Activated T-helper 1 cell treated with anti-CD3 and anti-CD28 coated beads, Interleukin-12 subunit alpha, Interleukin-12 subunit beta, Interleukin-2, Interleukin-4 antibody, amounts not matched to agents 30 ng/mL and 10 ng/mL and 1 ng/mL, durations not matched to agents 14 hours and 24 hours and 36 hours (primary cell): Measurements from ENCODE around the gene GNB3. TPM values are rescaled to one million over a fixed set of nuclear protein-coding genes. Genes with fewer than 3 reads are reported as not detected.
A peak's percentile ranks its signal among the peaks of the same experiment; 100 is the strongest.

Source experiments
- DNase-seq: peaks from one replicate; pipeline ENCODE4 v3.0.0; 2021; ENCODE audit warnings: low spot score
- H3K27ac Mint-ChIP-seq: one replicate; pipeline ENCODE4 v1.8.0; 2021; ENCODE audit warnings: mild to moderate bottlenecking, mixed read lengths
- H3K27me3 Mint-ChIP-seq: one replicate; pipeline ENCODE4 v1.8.0; 2022; ENCODE audit warnings: mild to moderate bottlenecking, moderate library complexity, mixed read lengths; ENCODE audit not compliant: insufficient read depth
- H3K36me3 Mint-ChIP-seq: one replicate; pipeline ENCODE4 v1.8.0; 2021; ENCODE audit warnings: low read depth, mixed read lengths
- H3K4me1 Mint-ChIP-seq: one replicate; pipeline ENCODE4 v1.8.0; 2021; ENCODE audit warnings: low read depth, mixed read lengths
- H3K4me3 Mint-ChIP-seq: one replicate; pipeline ENCODE4 v1.8.0; 2021; ENCODE audit warnings: mild to moderate bottlenecking, moderate library complexity, mixed read lengths
- H3K9me3 Mint-ChIP-seq: one replicate; pipeline ENCODE4 v1.8.0; 2021; ENCODE audit warnings: mixed read lengths
- intact Hi-C: fragments of 100-400 bp; cut with micrococcal nuclease; formaldehyde crosslinking; loops from one replicate; pipeline ENCODE4 v1.15.1; 2024
- total RNA-seq: library from RNA; stranded (reverse); gene quantifications from 2 replicates; pipeline ENCODE4 v1.2.3, GENCODE V29; 2022

Gene GNB3
- total RNA-seq, 1 donor from 2014 or later = 1.7 TPM

DNA sequence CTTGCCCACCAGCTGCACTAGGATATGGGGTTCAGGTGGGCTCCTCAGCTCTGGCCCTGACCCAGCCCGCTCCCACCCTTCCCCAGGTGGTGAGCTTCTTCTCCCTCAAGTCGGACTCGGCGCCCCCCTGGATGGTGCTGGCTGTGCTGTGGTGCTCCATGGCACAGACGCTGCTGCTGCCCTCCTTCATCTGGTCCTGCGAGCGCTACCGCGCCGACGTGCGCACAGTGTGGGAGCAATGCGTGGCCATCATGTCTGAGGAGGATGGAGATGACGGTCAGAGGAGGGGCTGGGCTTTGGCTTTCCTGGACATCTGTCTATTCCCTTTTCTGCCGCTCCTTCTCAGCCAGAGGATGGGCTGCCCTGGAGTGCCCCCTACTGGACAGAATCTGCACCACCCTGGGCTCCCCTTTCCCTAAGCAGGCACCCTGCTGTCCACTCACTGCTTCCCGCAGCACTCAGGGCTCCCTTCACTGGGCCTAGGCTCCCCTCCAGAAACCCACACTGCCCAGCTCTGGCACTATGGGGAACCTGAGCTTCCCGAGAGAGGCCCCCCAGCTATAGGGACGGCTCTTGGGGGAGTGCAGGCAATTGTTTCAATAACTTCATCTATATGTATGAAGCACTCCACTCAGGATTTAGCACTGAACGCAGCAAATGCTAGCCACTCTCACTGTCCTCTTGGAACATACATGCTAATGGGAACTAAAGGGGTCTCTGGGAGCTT lies 15.2 kb upstream of the GNB3 start:
- Mint-ChIP-seq H3K4me3 (peak overlapping the region; percentile 40), H3K4me1 (peaks cover 46% of the 10 kb centered on the region), H3K36me3 (peaks cover 5% of the 10 kb centered on the region), H3K27ac (peak overlapping the region; percentile 59), H3K27me3 (peaks cover 46% of the 10 kb centered on the region), H3K9me3 (no peaks in the 10 kb centered on the region)
- peak; percentile 72 for DNase-seq
- intact Hi-C loops = loop anchor here (1.0 to 5.0 kb wide), 7 partner anchors 26 to 208 kb away; partner anchors contain the start of genes CDCA3, LAG3, MLF2 and ZNF384

DNA sequence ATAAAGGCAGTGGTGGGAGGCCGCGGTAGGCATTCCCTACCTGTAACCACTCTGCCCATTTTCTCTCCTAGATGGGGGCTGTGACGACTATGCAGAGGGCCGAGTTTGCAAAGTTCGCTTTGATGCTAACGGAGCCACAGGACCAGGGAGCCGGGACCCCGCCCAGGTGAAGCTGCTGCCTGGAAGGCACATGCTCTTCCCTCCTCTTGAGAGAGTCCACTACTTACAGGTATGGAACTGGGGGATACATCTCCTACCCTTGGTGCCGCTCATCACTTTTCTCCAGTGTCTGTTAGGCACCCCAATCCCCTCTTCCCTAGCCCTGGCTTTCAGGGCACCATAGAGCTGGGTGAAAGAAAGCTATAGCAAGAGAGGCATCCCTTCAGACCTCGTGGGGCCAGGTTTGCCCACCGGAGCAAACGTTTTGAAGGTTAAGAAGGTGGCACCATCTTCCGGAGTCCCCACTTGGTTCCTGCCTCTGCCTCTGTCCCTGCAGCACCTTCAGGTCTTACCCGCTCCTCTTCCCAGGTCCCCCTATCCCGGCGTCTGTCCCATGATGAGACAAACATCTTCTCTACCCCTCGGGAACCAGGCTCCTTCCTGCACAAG lies 14.5 kb upstream of the GNB3 start:
- peak overlapping the region; percentile 15 for H3K4me3 Mint-ChIP-seq
- peaks cover 49% of the 10 kb centered on the region for H3K27me3 Mint-ChIP-seq
- no peak overlapping the region for H3K27ac Mint-ChIP-seq
- peaks cover 39% of the 10 kb centered on the region for H3K4me1 Mint-ChIP-seq
- intact Hi-C loops = loop anchor here (5.0 kb wide), 1 partner anchor 54 kb away; the partner anchor contains the start of gene LAG3
- DNase-seq = no peak
- peaks cover 1% of the 10 kb centered on the region for H3K36me3 Mint-ChIP-seq
- H3K9me3 Mint-ChIP-seq = no peaks in the 10 kb centered on the region

DNA sequence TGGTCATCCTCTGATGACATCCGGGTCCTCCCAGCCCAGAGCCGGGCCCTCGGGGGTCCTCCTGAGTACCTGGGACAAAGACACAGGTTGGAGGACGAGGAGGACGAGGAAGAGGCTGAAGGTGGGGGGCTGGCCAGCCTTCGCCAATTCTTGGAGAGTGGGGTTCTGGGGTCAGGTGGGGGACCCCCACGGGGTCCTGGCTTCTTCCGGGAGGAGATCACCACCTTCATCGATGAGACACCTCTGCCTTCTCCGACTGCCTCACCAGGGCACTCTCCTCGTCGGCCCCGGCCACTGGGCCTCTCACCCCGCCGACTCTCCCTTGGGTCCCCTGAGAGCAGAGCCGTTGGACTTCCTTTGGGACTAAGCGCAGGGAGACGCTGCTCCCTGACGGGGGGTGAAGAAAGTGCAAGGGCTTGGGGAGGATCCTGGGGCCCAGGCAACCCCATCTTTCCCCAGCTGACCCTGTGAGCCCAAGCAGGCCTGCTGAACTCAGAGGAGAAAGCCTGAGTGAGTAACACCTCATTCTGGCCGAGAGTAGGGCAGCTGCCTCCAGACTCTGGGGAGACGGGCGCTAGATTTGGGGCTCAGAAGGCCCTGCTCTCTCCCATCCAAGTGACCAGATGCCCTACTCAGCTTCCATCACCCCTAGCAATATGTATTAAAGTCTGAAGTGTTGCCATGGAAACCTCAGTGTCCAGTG lies 13.8 kb upstream of the GNB3 start:
- Mint-ChIP-seq H3K27me3 (peaks cover 52% of the 10 kb centered on the region), H3K9me3 (no peaks in the 10 kb centered on the region), H3K36me3 (no peaks in the 10 kb centered on the region), H3K4me3 (peak overlapping the region; percentile 61), H3K27ac (peak overlapping the region; percentile 14), H3K4me1 (peaks cover 37% of the 10 kb centered on the region)
- intact Hi-C loops = loop anchor here (5.0 kb wide), 1 partner anchor 55 kb away; the partner anchor contains the start of gene LAG3
- no peak for DNase-seq

DNA sequence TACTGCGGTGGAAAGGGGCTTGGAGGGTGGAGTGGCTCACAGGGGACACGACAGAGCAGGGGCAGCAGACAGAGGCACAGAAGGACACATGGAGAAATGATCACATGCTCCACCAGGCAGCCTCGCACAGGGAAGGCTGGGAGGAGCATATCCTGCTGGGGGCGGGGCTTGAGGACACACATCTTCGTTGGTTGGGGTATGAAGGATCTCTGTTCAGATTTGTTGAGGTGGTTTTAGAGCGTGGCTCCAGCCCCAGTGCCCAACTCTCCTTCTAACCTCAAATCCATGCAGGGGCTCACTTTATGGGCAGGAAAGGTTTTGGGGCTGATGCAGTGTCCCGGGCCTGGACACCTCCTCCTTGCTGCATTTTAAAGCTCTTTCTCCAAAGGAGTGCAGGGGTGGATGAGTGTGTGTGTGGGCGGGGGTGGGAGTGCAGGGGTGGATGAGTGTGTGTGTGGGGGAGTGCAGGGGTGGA lies 13.3 kb upstream of the GNB3 start:
- Mint-ChIP-seq H3K4me1 (peaks cover 37% of the 10 kb centered on the region), H3K27ac (peak overlapping the region; percentile 14), H3K9me3 (no peaks in the 10 kb centered on the region), H3K4me3 (peak overlapping the region; percentile 61), H3K27me3 (peaks cover 51% of the 10 kb centered on the region), H3K36me3 (no peaks in the 10 kb centered on the region)
- intact Hi-C loops = loop anchor here (5.0 kb wide), 1 partner anchor 55 kb away; the partner anchor contains the start of gene LAG3
- DNase-seq = no peak

DNA sequence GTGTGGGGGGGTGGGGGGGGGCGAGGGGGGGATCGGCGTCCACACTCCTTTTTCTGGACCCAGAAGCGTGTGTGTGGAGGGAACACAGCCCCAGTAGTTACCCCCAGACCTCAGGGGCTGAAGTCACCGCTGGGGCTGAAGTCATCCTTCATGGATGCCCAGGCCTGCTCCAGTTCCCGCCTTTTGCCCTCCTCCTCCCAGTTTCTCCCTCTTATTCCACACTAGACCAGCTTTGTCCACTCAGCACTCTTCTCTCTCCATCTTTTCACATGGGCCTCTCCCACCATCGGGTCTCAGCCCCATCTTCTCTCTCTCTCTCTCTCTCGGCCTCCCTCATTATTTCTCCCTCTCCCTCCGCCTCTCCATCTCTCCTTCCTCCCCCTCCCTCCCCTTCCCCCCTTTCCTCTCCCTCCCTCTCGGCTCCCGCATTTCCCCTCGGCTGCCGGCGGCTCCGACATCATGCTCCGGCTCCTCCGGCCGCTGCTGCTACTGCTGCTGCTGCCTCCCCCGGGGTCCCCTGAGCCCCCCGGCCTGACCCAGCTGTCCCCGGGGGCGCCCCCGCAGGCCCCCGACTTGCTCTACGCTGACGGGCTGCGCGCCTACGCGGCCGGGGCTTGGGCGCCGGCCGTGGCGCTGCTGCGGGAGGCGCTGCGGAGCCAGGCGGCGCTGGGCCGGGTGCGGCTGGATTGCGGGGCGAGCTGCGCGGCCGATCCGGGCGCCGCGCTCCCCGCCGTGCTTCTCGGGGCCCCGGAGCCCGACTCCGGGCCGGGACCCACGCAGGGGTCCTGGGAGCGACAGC lies 12.5 kb upstream of the GNB3 start, which contains the start of gene P3H3:
P3H3 (plus strand) TSS at position 426 of the 799 bp plus-strand sequence; CDS start at position 460, 34 bp downstream.
- peak within 1 kb of the TSS; percentile 90 for H3K4me3 Mint-ChIP-seq
- peaks cover 48% of the 10 kb centered on the region for H3K27me3 Mint-ChIP-seq
- no peaks in the 10 kb centered on the region for H3K36me3 Mint-ChIP-seq
- no peaks in the 10 kb centered on the region for H3K9me3 Mint-ChIP-seq
- peak within 1 kb of the TSS; percentile 78 for H3K27ac Mint-ChIP-seq
- intact Hi-C loops = loop anchor here (5.0 kb wide), 1 partner anchor 56 kb away; the partner anchor contains the start of gene LAG3
- DNase-seq = no peak
- peaks cover 31% of the 10 kb centered on the region for H3K4me1 Mint-ChIP-seq

DNA sequence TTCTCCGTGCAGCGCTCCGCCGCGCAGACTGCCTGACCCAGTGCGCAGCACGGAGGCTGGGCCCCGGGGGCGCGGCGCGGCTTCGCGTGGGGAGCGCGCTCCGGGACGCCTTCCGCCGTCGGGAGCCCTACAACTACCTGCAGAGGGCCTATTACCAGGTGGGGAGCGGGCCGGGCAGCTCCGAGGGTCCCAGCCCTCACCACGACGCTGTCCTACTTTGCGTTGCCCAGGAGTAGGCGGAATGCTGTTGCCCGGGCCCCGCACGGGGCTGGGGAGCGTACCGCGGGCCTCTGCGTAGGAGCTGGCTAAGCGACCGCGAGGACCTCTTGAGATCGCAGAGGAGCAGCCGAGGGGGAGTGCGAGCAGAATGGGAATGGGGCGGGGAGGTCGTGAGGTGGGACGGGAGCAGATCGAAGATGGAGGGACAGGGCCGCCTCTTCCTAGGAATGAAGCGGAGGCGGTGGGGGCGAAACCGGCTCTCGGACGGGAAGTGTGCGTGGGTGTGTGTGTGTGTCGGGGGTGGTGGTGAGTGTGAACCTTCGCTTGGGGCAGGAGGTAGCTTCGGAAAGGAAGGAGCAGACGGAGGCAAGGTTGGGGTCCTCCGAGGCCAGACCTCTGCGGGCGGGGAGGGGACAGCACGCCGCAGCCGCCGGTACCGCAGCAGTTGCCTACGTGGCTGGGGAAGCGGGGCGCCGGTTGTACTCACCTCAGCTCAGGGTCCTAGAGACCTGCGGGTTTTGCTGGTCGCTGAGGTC lies 11.8 kb upstream of the GNB3 start:
- Mint-ChIP-seq H3K4me3 (peak overlapping the region; percentile 90), H3K36me3 (no peaks in the 10 kb centered on the region), H3K9me3 (no peaks in the 10 kb centered on the region), H3K27ac (peak overlapping the region; percentile 78), H3K4me1 (peaks cover 31% of the 10 kb centered on the region), H3K27me3 (peaks cover 47% of the 10 kb centered on the region)
- intact Hi-C loops = loop anchor here (5.0 kb wide), 1 partner anchor 57 kb away; the partner anchor contains the start of gene LAG3
- no peak for DNase-seq

DNA sequence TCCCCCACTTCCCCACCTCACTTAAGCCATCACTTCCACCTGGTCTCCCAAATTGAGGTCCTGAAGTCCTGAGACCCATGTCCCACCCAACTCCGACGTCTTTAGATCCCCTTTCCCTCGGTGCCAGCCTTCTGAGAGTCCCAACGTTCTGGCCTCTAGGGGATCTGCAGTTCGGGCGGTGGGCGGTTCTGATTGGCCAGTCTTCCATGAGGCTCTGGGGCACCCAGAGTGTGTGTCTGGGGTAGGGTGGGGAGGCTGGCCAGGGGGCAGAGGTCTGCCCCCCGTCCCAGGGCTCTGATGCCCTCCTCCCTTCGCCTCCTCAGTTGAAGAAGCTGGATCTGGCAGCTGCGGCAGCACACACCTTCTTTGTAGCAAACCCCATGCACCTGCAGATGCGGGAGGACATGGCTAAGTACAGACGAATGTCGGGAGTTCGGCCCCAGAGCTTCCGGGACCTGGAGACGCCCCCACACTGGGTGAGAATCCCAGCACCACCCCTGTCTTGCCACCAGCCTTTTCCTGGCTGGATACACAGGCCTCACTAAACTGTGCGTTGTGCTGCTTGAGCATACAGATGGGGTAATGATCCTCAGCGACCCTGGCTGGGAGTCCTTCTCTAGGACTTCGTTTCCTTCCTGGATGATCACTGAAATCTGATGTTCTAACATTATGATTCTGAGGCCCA lies 11.0 kb upstream of the GNB3 start:
- H3K4me3 Mint-ChIP-seq = peak overlapping the region; percentile 90
- no peaks in the 10 kb centered on the region for H3K9me3 Mint-ChIP-seq
- H3K36me3 Mint-ChIP-seq = no peaks in the 10 kb centered on the region
- intact Hi-C loops = loop anchor here (5.0 kb wide), 1 partner anchor 57 kb away; the partner anchor contains the start of gene LAG3
- peaks cover 45% of the 10 kb centered on the region for H3K27me3 Mint-ChIP-seq
- H3K4me1 Mint-ChIP-seq = peaks cover 36% of the 10 kb centered on the region
- H3K27ac Mint-ChIP-seq = peak overlapping the region; percentile 78
- DNase-seq = no peak

DNA sequence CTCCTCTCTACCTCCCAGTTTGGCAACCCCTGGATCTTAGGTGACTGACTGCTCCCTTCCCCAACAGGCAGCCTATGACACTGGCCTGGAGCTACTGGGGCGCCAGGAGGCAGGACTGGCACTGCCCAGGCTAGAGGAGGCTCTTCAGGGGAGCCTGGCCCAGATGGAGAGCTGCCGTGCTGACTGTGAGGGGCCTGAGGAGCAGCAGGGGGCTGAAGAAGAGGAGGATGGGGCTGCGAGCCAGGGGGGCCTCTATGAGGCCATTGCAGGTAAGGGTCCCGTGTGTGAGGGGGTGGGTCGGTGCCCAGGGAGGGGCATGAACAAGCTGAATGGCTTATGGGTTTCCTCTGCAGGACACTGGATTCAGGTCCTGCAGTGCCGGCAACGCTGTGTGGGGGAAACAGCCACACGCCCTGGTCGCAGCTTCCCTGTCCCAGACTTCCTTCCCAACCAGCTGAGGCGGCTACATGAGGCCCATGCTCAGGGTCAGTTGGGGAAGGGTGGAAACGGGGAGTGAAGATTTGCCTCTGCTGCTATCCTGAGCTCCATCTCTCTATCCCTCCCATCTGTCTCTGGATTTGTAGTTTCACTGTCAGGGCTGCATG lies 10.3 kb upstream of the GNB3 start:
- no peak for DNase-seq
- H3K4me3 Mint-ChIP-seq = peak overlapping the region; percentile 63
- H3K4me1 Mint-ChIP-seq = peaks cover 32% of the 10 kb centered on the region
- peaks cover 39% of the 10 kb centered on the region for H3K27me3 Mint-ChIP-seq
- intact Hi-C loops = no loop called here
- no peak overlapping the region for H3K27ac Mint-ChIP-seq
- H3K9me3 Mint-ChIP-seq = no peaks in the 10 kb centered on the region
- H3K36me3 Mint-ChIP-seq = no peaks in the 10 kb centered on the region

DNA sequence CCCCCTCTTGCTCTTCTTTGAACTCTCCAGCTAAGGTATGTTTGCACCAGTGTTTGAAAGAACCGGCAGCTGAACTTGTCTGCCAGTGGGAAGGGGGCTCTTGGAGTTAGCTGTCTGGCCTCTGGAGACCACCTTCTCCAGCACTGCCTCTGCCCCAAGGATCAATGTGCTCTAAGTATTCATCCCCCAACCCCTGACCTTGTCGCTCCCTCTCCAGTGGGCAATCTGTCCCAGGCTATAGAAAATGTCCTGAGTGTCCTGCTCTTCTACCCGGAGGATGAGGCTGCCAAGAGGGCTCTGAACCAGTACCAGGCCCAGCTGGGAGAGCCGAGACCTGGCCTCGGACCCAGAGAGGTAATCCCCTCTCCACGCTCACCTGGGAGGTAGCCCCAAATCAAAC lies 9.7 kb upstream of the GNB3 start:
- no peaks in the 10 kb centered on the region for H3K9me3 Mint-ChIP-seq
- intact Hi-C loops = no loop called here
- no peaks in the 10 kb centered on the region for H3K36me3 Mint-ChIP-seq
- DNase-seq = no peak
- H3K27me3 Mint-ChIP-seq = peaks cover 33% of the 10 kb centered on the region
- H3K4me1 Mint-ChIP-seq = peaks cover 32% of the 10 kb centered on the region
- no peak overlapping the region for H3K27ac Mint-ChIP-seq
- peak overlapping the region; percentile 63 for H3K4me3 Mint-ChIP-seq

DNA sequence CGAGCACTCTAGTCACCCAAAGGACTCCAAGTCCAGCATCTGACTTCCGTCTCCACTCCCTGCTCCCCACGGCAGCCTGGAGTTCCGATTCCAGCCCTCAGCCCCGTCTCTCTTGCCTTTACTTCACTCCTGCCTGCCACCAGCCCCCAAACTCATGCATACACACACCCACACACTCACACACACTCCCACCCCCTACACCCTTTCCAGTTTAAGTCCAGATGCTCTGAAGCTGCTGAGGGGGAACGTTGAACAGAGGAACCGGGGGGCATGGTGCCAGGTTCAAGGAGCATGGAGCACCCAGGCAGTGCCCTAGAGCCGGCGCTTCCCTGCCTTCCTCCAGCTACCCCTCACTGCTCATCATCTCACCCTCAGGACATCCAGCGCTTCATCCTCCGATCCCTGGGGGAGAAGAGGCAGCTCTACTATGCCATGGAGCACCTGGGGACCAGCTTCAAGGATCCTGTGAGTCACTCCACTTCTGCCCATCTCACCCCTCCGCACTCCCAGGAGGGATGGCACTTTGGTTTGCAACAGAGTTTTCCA lies 9.2 kb upstream of the GNB3 start:
- no peaks in the 10 kb centered on the region for H3K9me3 Mint-ChIP-seq
- H3K27ac Mint-ChIP-seq = no peak overlapping the region
- H3K36me3 Mint-ChIP-seq = no peaks in the 10 kb centered on the region
- no peak overlapping the region for H3K4me3 Mint-ChIP-seq
- intact Hi-C loops = no loop called here
- no peak for DNase-seq
- peaks cover 30% of the 10 kb centered on the region for H3K27me3 Mint-ChIP-seq
- peaks cover 35% of the 10 kb centered on the region for H3K4me1 Mint-ChIP-seq

DNA sequence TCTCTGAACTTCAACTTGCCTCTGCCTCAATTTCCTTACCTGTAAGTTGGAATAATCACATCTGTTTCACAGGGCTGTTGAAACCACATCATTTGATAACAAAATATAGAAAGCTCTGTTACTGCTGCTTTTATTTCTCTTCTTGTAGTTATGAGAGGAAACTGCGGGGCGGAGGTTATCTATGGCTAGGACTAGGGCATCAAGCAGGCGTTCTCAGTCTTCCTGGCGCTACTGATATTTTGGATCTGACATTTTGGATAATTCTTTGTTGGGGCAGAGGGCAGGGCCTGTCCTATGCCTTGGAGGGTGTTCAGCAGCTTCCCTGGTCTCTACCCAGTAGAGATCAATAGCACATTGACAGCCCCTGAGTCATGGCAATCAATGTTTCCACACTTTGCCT lies 8.6 kb upstream of the GNB3 start:
- no peaks in the 10 kb centered on the region for H3K36me3 Mint-ChIP-seq
- no peak overlapping the region for H3K27ac Mint-ChIP-seq
- intact Hi-C loops = no loop called here
- peaks cover 34% of the 10 kb centered on the region for H3K4me1 Mint-ChIP-seq
- H3K4me3 Mint-ChIP-seq = no peak overlapping the region
- H3K27me3 Mint-ChIP-seq = peaks cover 30% of the 10 kb centered on the region
- no peaks in the 10 kb centered on the region for H3K9me3 Mint-ChIP-seq
- DNase-seq = no peak
